Ovary (tissue), 3 donors: ENCODE measurements around the gene MIDN.

Experiments
- POLR2A ChIP-seq: fragments of 450-650 bp; IDR thresholded peaks from one replicate; pipeline ENCODE4 v1.6.1; 2017; ENCODE audit warnings: antibody characterized with exemption, mild to moderate bottlenecking, moderate library complexity
- TF ChIP-seq, protein P1 (sequence below), 3 donors: fragments of 450-650 bp in 2 of 3; fragments of 200-600 bp in 1 of 3; IDR thresholded peaks; one replicate each; pipeline versions ENCODE4 v1.5.1 to v1.8.0; 2016 to 2022; ENCODE audit warnings: antibody characterized with exemption in 3 of 3, mild to moderate bottlenecking in 1 of 3
- donor health status: DM: no; HTN: no; CAD: no.

DNA sequence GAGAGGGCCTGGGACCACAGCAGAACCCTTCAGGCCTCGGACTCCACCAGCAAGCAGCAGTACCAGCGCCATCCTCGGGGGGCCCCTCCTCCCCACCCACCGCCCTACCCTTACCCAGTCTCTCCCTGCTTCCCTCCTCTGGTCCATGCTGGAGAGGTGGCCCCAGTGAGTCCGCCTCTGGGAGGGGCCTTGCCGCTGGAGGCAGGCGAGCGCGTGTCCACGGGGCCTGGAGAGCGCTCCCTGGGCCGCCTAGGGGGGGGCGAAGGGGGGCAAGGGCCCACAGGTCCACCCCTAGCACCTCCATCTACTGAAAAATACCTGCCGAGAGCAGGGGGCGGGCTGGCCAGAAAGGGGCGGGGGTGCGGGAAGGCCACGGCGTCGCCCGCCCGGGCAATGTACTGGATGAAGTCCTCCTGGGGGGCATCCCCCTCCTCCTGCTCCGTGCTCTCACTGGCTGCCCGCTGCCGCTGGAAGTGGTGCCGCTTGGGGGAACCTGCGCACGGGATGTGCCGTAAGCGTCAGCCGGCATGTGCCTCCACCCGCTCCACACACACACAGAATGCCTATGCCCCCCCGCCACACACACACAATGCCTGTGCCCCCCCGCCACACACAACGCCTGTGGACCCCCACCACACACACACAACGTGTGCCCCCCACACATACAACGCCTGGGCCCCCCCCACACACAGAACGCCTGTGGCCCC, 17.4 kb upstream of the MIDN start:
- TF ChIP-seq, protein P1, sequence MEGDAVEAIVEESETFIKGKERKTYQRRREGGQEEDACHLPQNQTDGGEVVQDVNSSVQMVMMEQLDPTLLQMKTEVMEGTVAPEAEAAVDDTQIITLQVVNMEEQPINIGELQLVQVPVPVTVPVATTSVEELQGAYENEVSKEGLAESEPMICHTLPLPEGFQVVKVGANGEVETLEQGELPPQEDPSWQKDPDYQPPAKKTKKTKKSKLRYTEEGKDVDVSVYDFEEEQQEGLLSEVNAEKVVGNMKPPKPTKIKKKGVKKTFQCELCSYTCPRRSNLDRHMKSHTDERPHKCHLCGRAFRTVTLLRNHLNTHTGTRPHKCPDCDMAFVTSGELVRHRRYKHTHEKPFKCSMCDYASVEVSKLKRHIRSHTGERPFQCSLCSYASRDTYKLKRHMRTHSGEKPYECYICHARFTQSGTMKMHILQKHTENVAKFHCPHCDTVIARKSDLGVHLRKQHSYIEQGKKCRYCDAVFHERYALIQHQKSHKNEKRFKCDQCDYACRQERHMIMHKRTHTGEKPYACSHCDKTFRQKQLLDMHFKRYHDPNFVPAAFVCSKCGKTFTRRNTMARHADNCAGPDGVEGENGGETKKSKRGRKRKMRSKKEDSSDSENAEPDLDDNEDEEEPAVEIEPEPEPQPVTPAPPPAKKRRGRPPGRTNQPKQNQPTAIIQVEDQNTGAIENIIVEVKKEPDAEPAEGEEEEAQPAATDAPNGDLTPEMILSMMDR (IDR thresholded peaks at IDR 0.05) = no peak
- no peak for TF ChIP-seq POLR2A
